Uterus (tissue), 2 donors: ENCODE results near the gene CBARP.

Source experiments
- CTCF ChIP-seq, 4 experiments: fragments of 200-600 bp in 2 of 4; fragments of 450-650 bp in 2 of 4; sonication (generic) in 2 of 4; IDR thresholded peaks; one replicate each; pipeline ENCODE4 v1.5.1; 2016 to 2019; ENCODE audit warnings: antibody characterized with exemption in 4 of 4, mild to moderate bottlenecking in 2 of 4, moderate library complexity in 1 of 4
- POLR2A ChIP-seq, 2 donors: fragments of 450-650 bp; IDR thresholded peaks; one replicate each; pipeline ENCODE4 v1.6.1; 2016; ENCODE audit warnings: antibody characterized with exemption in 2 of 2, mild to moderate bottlenecking in 1 of 2, moderate library complexity in 1 of 2

GRCh38 chr19:1233115-1233667 is 4.6 kb downstream of the CBARP start:
- TF ChIP-seq CTCF (IDR thresholded peaks at IDR 0.05), result no peak
- TF ChIP-seq POLR2A (IDR thresholded peaks at IDR 0.05), result no peak
